Activated CD8-positive, alpha-beta T cell treated with anti-CD3 and anti-CD28 coated beads for 36 hours (primary cell): ENCODE results near the gene MTRR. TPM values are rescaled to one million over a fixed set of nuclear protein-coding genes. Genes with fewer than 3 reads are reported as not detected.
A peak's percentile ranks its signal among the peaks of the same experiment; 100 is the strongest.

Experiments
- ATAC-seq: fragments of 200-7000 bp; cut with Tn5 transposase; one replicate; pipeline ENCODE4 v1.10.0; 2021; ENCODE audit warnings: mild to moderate bottlenecking, moderate library complexity
- CTCF ChIA-PET: fragments of 350-600 bp; sonication (Branson Sonifier 250); formaldehyde crosslinking; loops from one replicate; lab custom pipeline; 2021; ENCODE audit warnings: antibody characterized with exemption; lab: Charles Lee
- POLR2A ChIA-PET: fragments of 350-600 bp; sonication (Branson Sonifier 250); formaldehyde crosslinking; loops from one replicate; lab custom pipeline; 2021; ENCODE audit warnings: antibody characterized with exemption; lab: Charles Lee
- DNase-seq: peaks from one replicate; pipeline ENCODE4 v3.0.0-alpha.2; 2020
- H3K27ac Mint-ChIP-seq: one replicate; pipeline ENCODE4 v1.8.0; 2021; ENCODE audit warnings: mild to moderate bottlenecking, mixed read lengths
- H3K27me3 Mint-ChIP-seq: one replicate; pipeline ENCODE4 v1.8.0; 2021; ENCODE audit warnings: mixed read lengths
- H3K36me3 Mint-ChIP-seq: one replicate; pipeline ENCODE4 v1.8.0; 2021; ENCODE audit warnings: low read depth, mixed read lengths
- H3K4me1 Mint-ChIP-seq: one replicate; pipeline ENCODE4 v1.8.0; 2021; ENCODE audit warnings: low read depth, mixed read lengths
- H3K4me3 Mint-ChIP-seq: one replicate; pipeline ENCODE4 v1.8.0; 2021; ENCODE audit warnings: mild to moderate bottlenecking, moderate library complexity, mixed read lengths
- H3K9me3 Mint-ChIP-seq: one replicate; pipeline ENCODE4 v1.8.0; 2021; ENCODE audit warnings: mixed read lengths
- CTCF ChIP-seq: fragments of 200-600 bp; IDR thresholded peaks from one replicate; pipeline ENCODE4 v1.8.0; 2022; ENCODE audit warnings: antibody characterized with exemption, mild to moderate bottlenecking
- intact Hi-C: fragments of 100-400 bp; cut with micrococcal nuclease; formaldehyde crosslinking; loops from one replicate; pipeline ENCODE4 v1.10.0; 2022
- total RNA-seq, 2 experiments: library from RNA; stranded (reverse); gene quantifications; one replicate each; pipeline ENCODE4 v1.2.3, GENCODE V29; 2021

MTRR gene
- total RNA-seq, 2 experiments from 2014 or later = 54.3 to 57.8 TPM

GRCh38 chr5:7850395-7851239 is 18.3 kb upstream of the MTRR start, which contains the start of gene CFAP90:
CFAP90 (minus strand) TSS chr5:7851133; CDS start chr5:7851021, 112 bp downstream.
- ChIA-PET CTCF (interaction anchor here (0.7 to 2.3 kb wide), 3 partner anchors 9 to 49 kb away, joined by 3 to 5 read pairs (median 3); no protein-coding TSS in a partner anchor), POLR2A (no interaction called here)
- Mint-ChIP-seq H3K9me3 (no peaks in the 10 kb centered on the region), H3K36me3 (peaks cover 2% of the 10 kb centered on the region), H3K4me3 (peak within 1 kb of the TSS; percentile 64), H3K27me3 (peaks cover 26% of the 10 kb centered on the region), H3K27ac (no peak within 1 kb of the TSS), H3K4me1 (peaks cover 17% of the 10 kb centered on the region)
- TF ChIP-seq CTCF = no peak
- intact Hi-C loops = no loop called here
- ATAC-seq (peak; percentile 48), DNase-seq (peak; percentile 18)

- no peak for TF ChIP-seq CTCF
- H3K4me3 Mint-ChIP-seq = peak overlapping the region; percentile 64
- CTCF ChIA-PET = interaction anchor here (0.7 to 2.3 kb wide), 2 partner anchors 9 to 20 kb away, joined by 3 to 5 read pairs; no protein-coding TSS in a partner anchor
Observed at GRCh38 chr5:7851240-7851592, 17.7 kb upstream of the MTRR start.

GRCh38 chr5:7851617-7852289 is 17.2 kb upstream of the MTRR start:
- H3K27me3 Mint-ChIP-seq = peaks cover 22% of the 10 kb centered on the region
- H3K4me1 Mint-ChIP-seq = peaks cover 17% of the 10 kb centered on the region
- ATAC-seq (no peak), DNase-seq (peak; percentile 16)
- ChIA-PET CTCF (interaction anchor here (0.7 to 2.3 kb wide), 2 partner anchors 8 to 19 kb away, joined by 3 to 5 read pairs; no protein-coding TSS in a partner anchor), POLR2A (no interaction called here)
- intact Hi-C loops = no loop called here
- no peak overlapping the region for H3K27ac Mint-ChIP-seq
- H3K4me3 Mint-ChIP-seq = no peak overlapping the region
- H3K36me3 Mint-ChIP-seq = peaks cover 2% of the 10 kb centered on the region
- H3K9me3 Mint-ChIP-seq = no peaks in the 10 kb centered on the region
- no peak for TF ChIP-seq CTCF

More at GRCh38 chr5:7851240-7851592, 17.7 kb upstream of the MTRR start:
- H3K27me3 Mint-ChIP-seq = peaks cover 25% of the 10 kb centered on the region
- ATAC-seq (no peak), DNase-seq (no peak)
- intact Hi-C loops = no loop called here
- H3K4me1 Mint-ChIP-seq = peaks cover 17% of the 10 kb centered on the region
- H3K9me3 Mint-ChIP-seq = no peaks in the 10 kb centered on the region
- POLR2A ChIA-PET = no interaction called here
- no peak overlapping the region for H3K27ac Mint-ChIP-seq
- peaks cover 2% of the 10 kb centered on the region for H3K36me3 Mint-ChIP-seq

GRCh38 chr5:7852542-7852941 is 16.4 kb upstream of the MTRR start:
- ChIA-PET POLR2A (no interaction called here), CTCF (no interaction called here)
- Mint-ChIP-seq H3K4me3 (no peak overlapping the region), H3K27ac (no peak overlapping the region), H3K36me3 (peaks cover 2% of the 10 kb centered on the region), H3K4me1 (peaks cover 17% of the 10 kb centered on the region), H3K27me3 (peaks cover 22% of the 10 kb centered on the region), H3K9me3 (no peaks in the 10 kb centered on the region)
- DNase-seq (no peak), ATAC-seq (no peak)
- TF ChIP-seq CTCF = no peak
- intact Hi-C loops = no loop called here

- Mint-ChIP-seq H3K9me3 (no peaks in the 10 kb centered on the region), H3K27me3 (peaks cover 20% of the 10 kb centered on the region), H3K4me1 (peaks cover 22% of the 10 kb centered on the region), H3K27ac (no peak overlapping the region), H3K36me3 (peaks cover 2% of the 10 kb centered on the region), H3K4me3 (no peak overlapping the region)
- CTCF ChIA-PET = no interaction called here
- TF ChIP-seq CTCF = no peak
- DNase-seq = no peak
- intact Hi-C loops = no loop called here
- ATAC-seq = no peak
- POLR2A ChIA-PET = no interaction called here
Observed at GRCh38 chr5:7852988-7853387, 16.0 kb upstream of the MTRR start.
